Spleen (tissue), 11 donors: ENCODE measurements around the gene RBM26. TPM values are rescaled to one million over a fixed set of nuclear protein-coding genes. Genes with fewer than 3 reads are reported as not detected.

Experiments used
- DNase-seq: peaks from one replicate; pipeline ENCODE4 v3.0.0-alpha.2; 2020
- H3K27ac ChIP-seq, 8 donors: fragments of 200-600 bp; sonication (generic) in 7 of 8; 1 replicate in 4 of 8; 2 replicates in 4 of 8; pipeline versions ENCODE4 v1.5.0 to v1.8.0; 2016 to 2021; ENCODE audit warnings: inconsistent platforms in 4 of 8, mild to moderate bottlenecking in 4 of 8, moderate library complexity in 1 of 8
- H3K27me3 ChIP-seq, 7 donors: fragments of 200-600 bp; sonication (generic) in 6 of 7; replicated peaks in 1 of 7; 1 replicate in 4 of 7; 2 replicates in 3 of 7; pipeline versions ENCODE4 v1.5.0 to v1.8.0; 2016 to 2021; ENCODE audit warnings: inconsistent platforms in 3 of 7, mild to moderate bottlenecking in 1 of 7
- H3K36me3 ChIP-seq, 6 donors: fragments of 200-600 bp; sonication (generic) in 5 of 6; 1 replicate in 4 of 6; 2 replicates in 2 of 6; pipeline versions ENCODE4 v1.5.0 to v1.8.0; 2016 to 2021; ENCODE audit warnings: inconsistent platforms in 2 of 6
- H3K4me1 ChIP-seq, 6 donors: fragments of 200-600 bp; sonication (generic) in 5 of 6; 1 replicate in 3 of 6; 2 replicates in 3 of 6; pipeline versions ENCODE4 v1.5.0 to v1.8.0; 2016 to 2021; ENCODE audit warnings: inconsistent platforms in 3 of 6
- H3K4me3 ChIP-seq, 8 donors: fragments of 200-600 bp; sonication (generic) in 7 of 8; 1 replicate in 4 of 8; 2 replicates in 4 of 8; pipeline versions ENCODE4 v1.5.0 to v1.8.0; 2016 to 2021; ENCODE audit warnings: inconsistent platforms in 4 of 8, mild to moderate bottlenecking in 4 of 8, moderate library complexity in 2 of 8
- H3K9me3 ChIP-seq, 8 donors: fragments of 200-600 bp; sonication (generic) in 7 of 8; 1 replicate in 4 of 8; 2 replicates in 4 of 8; pipeline versions ENCODE4 v1.5.0 to v1.8.0; 2016 to 2021; ENCODE audit warnings: inconsistent platforms in 4 of 8
- CTCF ChIP-seq, 11 experiments: fragments of 200-600 bp in 7 of 11; fragments of 450-650 bp in 4 of 11; sonication (generic) in 4 of 11; IDR thresholded peaks in 8 of 11; conservative IDR thresholded peaks in 3 of 11; 1 replicate in 7 of 11; 2 replicates in 4 of 11; pipeline versions ENCODE4 v1.4.0 to v1.8.0; 2016 to 2021; ENCODE audit warnings: antibody characterized with exemption in 11 of 11, inconsistent platforms in 4 of 11, mild to moderate bottlenecking in 1 of 11
- POLR2A ChIP-seq, 3 donors: fragments of 450-650 bp; IDR thresholded peaks; one replicate each; pipeline ENCODE4 v1.5.1; 2017; ENCODE audit warnings: antibody characterized with exemption in 3 of 3, mild to moderate bottlenecking in 1 of 3
- POLR2AphosphoS5 ChIP-seq, 3 donors: sonication (generic); formaldehyde crosslinking; IDR thresholded peaks; one replicate each; pipeline ENCODE4 v1.5.1; 2017; ENCODE audit warnings: antibody characterized with exemption in 3 of 3
- WGBS, 5 donors: extraction: QIAGEN DNeasy Blood & Tissue Kit in 3 of 5; methylation state at CpG; one replicate each; pipeline versions ENCODE4 v1.1.5 to v1.1.7; 2013 to 2018; 5-methylcytosine and 5-hydroxymethylcytosine counted together
- intact Hi-C: fragments of 100-400 bp; cut with DNase I; formaldehyde crosslinking; loops from one replicate; pipeline ENCODE4 v1.15.0; 2023; ENCODE audit warnings: low total_unique reads
- polyA plus RNA-seq, 3 donors: library from polyadenylated mRNA; stranded (reverse); fragments of 200-250 nt; gene quantifications; one replicate each; pipeline ENCODE4 v1.2.1, GENCODE V29; 2013
- total RNA-seq, 7 donors: library from RNA; depleted of rRNA in 3 of 7; stranded (reverse); fragments of >200 nt in 3 of 7; fragmentation: NEBNext Ultra II Directional in 4 of 7; extraction: Animal tissue kit (Norgen Biotek cat#: 25700) in 4 of 7; gene quantifications; one replicate each; pipeline versions ENCODE4 v1.1.0 to v1.2.1, GENCODE V29; 2016 to 2021
- donor health status: healthy with polysubstance abuse.
- donor health status: DM: no; HTN: no; CAD: no; lungs with moderate emphysema.
- donor health status: DM: no; HTN: no; CAD: no.
- donor health status: Bipolar disorder and iron deficiency.
- donor health status: healthy.
- donor health status: DM: no; HTN: no; CAD: no.
- donor health status: DM: yes; HTN: yes; CAD: no.

RBM26 gene
- total and polyA plus RNA-seq, 10 donors, result 25.6 to 87.6 (median 63.6) TPM

GRCh38 chr13:79405501-79405830 lies 589 bp downstream of the RBM26 start:
- TF ChIP-seq POLR2AphosphoS5 (IDR thresholded peaks at IDR 0.05) (no peak), POLR2A (IDR thresholded peaks at IDR 0.05) (no peak)
- Histone ChIP-seq H3K27ac (peak overlapping the region; percentile 93 to 98 (median 97)), H3K36me3 (no peaks in the 10 kb centered on the region), H3K9me3 (no peaks in the 10 kb centered on the region), H3K27me3 (no peaks in the 10 kb centered on the region), H3K4me1 (peaks cover 30 to 64% (median 61%) of the 10 kb centered on the region in 6 donors), H3K4me3 (peak overlapping the region; percentile 48 to 98 (median 94))
- no peak for DNase-seq
- WGBS, 5 donors, result 0 to 1% (median 1%) methylated on average over 11 to 19 of the region's 19 CpGs
- intact Hi-C loops, result no loop called here

GRCh38 chr13:79404985-79405384 lies 1.1 kb downstream of the RBM26 start:
- Histone ChIP-seq H3K4me1 (peaks cover 30 to 69% (median 66%) of the 10 kb centered on the region in 6 donors), H3K36me3 (peaks cover 0 to 4% (median 0%) of the 10 kb centered on the region in 6 donors), H3K27ac (peak overlapping the region; percentile 93 to 98 (median 97)), H3K9me3 (no peaks in the 10 kb centered on the region), H3K27me3 (no peaks in the 10 kb centered on the region), H3K4me3 (peak overlapping the region; percentile 48 to 98 (median 94))
- no peak for TF ChIP-seq CTCF (IDR thresholded peaks at IDR 0.05 in 8 of 11, conservative IDR thresholded peaks at IDR 0.05 in 3 of 11)
- WGBS, 5 donors, result 0 to 3% (median 1%) methylated on average over 10 of the region's 10 CpGs
- DNase-seq, result no peak
- intact Hi-C loops, result no loop called here

GRCh38 chr13:79404361-79404760 lies 1.7 kb downstream of the RBM26 start:
- H3K4me3 ChIP-seq, result peak overlapping the region; percentile 48 to 98 (median 94)
- DNase-seq, result no peak
- intact Hi-C loops, result no loop called here
- peaks cover 34 to 75% (median 69%) of the 10 kb centered on the region in 6 donors for H3K4me1 ChIP-seq
- no peaks in the 10 kb centered on the region for H3K27me3 ChIP-seq
- peaks cover 0 to 10% (median 0%) of the 10 kb centered on the region in 6 donors for H3K36me3 ChIP-seq
- H3K27ac ChIP-seq, result peak overlapping the region in 4 of 8 donors; percentile 97 to 98 (median 98)
- TF ChIP-seq POLR2A (IDR thresholded peaks at IDR 0.05) (no peak), POLR2AphosphoS5 (IDR thresholded peaks at IDR 0.05) (no peak), CTCF (IDR thresholded peaks at IDR 0.05 in 8 of 11, conservative IDR thresholded peaks at IDR 0.05 in 3 of 11) (no peak)
- no peaks in the 10 kb centered on the region for H3K9me3 ChIP-seq
- WGBS, 5 donors, result 6 to 13% (median 11%) methylated on average over 1 of the region's 1 CpG

- no peaks in the 10 kb centered on the region for H3K27me3 ChIP-seq
- no peak for DNase-seq
- peak overlapping the region in 5 of 8 donors; percentile 1 to 98 (median 93) for H3K4me3 ChIP-seq
- peak overlapping the region in 5 of 8 donors; percentile 33 to 98 (median 98) for H3K27ac ChIP-seq
- peaks cover 0 to 21% (median 0%) of the 10 kb centered on the region in 6 donors for H3K36me3 ChIP-seq
- TF ChIP-seq POLR2A (IDR thresholded peaks at IDR 0.05) (no peak), CTCF (IDR thresholded peaks at IDR 0.05 in 8 of 11, conservative IDR thresholded peaks at IDR 0.05 in 3 of 11) (no peak), POLR2AphosphoS5 (IDR thresholded peaks at IDR 0.05) (no peak)
- H3K9me3 ChIP-seq, result no peaks in the 10 kb centered on the region
- peaks cover 41 to 88% (median 82%) of the 10 kb centered on the region in 6 donors for H3K4me1 ChIP-seq
- intact Hi-C loops, result no loop called here
- 49 to 64% (median 60%) methylated on average over 4 of the region's 4 CpGs for WGBS, 5 donors
Observed at GRCh38 chr13:79403113-79403512, 2.9 kb downstream of the RBM26 start.
